IPS-11a (cell line): ENCODE data around the gene ZNF48.

Experiments used
- H3K4me3 ChIP-seq: one replicate; pipeline ENCODE4 v1.5.1; 2013; ENCODE audit warnings: low read depth, low read length, control low read depth

The ZNF48 gene

DNA sequence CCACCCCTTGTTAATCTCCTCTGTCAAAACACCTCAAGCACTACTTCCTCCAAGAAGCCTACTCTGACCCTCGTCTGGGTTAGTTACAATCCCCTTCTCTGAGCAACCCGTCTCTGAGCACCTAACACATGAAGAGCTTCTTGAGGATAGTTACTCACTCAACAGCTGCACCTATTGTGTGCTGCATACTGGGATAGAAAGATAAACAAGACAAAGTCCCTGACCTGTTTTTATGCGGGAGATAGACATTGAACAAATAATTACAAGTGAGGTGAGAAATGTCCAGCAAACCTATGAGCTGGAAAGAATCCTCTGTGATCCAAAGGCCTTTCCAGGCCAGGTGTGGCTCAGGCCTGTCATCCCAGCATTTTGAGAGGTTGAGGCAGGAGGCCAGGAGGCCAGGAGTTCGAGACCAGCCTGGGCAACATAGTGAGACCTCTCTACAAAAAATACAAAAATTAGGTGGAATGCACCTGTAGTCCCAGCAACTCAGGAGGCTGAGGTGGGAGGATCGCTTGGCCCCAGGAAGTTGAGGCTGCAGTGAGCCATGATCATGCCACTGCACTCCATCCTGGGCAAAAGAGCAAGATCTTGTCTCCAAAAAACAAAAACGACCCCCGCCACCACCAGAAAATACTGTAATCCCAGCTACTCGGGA is 6.7 kb downstream of the ZNF48 start:
- H3K4me3 ChIP-seq, result no peak overlapping the region

DNA sequence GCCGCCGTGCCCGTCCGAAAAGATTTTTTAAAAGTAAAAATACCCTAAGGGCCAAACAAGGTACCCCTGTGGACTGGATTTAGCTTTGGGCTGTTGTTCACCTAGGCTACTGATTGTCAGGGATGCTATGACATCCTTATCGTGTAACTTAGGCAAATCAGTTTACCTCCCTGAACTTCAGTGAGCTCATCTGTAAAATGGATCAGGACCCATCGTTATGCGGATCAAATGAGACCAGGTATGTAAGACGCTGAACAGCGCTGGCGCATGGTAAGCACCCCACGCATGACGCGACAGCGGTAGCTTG is 11.5 kb downstream of the ZNF48 start:
- peak overlapping the region; percentile 66 for H3K4me3 ChIP-seq

DNA sequence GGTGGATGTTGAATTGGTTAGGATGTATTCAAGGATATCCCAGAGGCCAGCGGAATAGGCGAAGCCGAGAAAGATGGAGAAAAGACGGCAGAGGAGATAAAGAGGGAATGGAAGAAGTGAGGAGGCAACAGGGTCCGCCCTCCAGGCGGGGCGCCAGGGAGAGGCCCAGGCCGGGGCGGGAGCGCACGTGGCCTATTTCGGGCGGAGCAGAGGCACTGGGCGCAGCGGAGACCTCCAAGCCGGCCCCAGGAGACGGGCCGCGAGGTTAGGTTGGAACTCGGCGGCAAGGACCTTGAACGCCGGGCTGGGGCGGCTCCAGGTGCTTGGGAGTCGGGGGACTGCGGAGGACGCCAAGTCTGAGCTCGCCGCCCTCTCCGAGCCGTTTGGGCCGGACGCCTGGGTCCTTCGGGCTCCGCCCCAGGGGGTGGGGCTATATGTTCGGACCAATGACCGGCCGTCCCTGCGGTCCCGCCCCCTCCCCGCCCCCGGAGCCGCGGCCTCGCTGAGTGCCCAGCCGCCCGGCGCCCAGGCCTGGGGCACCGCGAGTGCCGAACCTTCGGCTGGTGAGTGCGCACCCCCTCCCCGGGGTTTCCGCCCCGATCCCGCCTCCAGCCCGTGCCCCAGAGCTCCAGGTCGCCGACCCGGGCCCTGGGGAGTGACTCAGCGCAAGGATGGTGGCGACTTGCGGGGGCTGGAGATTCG is 12.0 kb downstream of the ZNF48 start, which contains the start of gene ZNF771:
Gene ZNF771 (plus strand): TSS at position 505 of the 702 bp plus-strand sequence. CDS start 448 bp downstream, outside the sequence.
- H3K4me3 ChIP-seq, result peak within 1 kb of the TSS; percentile 66

DNA sequence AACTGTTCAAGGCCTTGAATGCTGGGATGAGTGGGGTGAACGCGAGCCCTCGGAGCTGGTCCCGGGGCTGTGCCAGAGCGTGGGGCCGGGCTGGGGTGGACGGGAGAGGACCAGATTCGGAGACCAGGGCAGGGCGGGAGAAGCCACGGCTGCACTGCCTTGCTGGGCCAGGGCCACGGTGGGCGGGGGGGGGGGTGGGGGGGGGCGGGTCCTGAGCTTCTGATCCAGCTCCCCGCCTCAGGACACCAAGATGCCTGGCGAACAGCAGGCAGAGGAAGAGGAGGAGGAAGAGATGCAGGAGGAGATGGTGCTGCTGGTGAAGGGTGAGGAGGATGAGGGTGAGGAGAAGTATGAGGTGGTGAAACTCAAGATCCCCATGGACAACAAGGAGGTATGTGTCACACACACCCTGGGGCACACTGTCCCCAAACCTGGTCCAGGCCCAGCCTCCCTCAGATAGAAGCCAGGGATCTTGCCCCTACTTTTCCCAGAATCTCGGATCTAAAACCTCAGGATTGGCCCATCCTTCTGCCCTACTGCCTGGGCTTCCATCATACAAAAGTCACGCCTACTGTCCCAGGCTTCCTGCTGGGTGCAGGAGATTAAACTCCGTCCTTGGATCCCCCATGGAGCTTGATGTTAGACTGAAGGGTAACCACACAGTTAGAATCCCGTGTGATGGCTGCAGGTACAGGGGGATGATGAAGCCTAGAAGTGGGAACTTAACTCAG is 12.7 kb downstream of the ZNF48 start:
- H3K4me3 ChIP-seq, result peak overlapping the region; percentile 66

DNA sequence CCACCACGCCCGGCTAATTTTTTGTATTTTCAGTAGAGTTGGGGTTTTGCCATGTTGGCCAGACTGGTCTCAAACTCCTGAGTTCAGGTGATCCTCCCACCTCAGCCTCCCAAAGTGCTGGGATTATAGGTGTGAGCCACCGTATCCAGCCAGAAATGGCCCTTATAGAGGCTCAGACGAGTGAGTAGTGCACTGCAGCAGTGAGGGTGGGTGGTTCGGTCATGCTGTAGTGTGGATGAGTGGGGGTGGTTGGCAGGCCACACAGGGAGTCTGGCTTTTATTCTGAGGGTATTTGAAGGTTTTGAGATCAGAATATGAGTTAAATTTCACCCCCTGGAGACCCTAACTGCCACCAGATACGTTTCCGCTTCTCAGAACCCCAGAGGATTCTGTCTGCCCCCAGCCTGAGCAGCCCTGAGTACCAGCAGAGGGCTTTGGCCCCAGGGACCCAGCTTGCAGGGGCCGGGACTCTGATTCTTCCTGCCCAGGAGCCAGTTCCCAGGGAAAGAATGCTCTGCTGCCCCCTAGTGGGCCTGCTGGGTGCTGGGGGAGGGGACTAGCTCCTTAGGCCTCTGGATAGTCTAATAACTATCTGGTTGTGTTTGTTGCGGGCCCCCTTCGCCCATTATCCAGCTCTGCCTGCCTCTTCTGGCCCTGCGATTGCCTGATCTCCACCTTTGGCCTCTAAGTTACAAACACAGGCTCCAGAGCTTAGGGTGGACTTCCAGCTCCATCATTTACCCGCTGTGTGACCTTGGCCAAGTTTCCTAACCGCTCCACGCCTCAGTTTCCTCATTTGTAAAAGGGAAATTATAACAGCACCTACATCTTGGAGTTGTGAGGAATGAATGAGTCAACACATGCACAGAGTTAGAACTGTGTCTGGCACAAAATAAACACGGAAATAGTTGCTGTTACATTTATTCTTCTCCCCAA is 14.2 kb downstream of the ZNF48 start:
- no peak overlapping the region for H3K4me3 ChIP-seq

DNA sequence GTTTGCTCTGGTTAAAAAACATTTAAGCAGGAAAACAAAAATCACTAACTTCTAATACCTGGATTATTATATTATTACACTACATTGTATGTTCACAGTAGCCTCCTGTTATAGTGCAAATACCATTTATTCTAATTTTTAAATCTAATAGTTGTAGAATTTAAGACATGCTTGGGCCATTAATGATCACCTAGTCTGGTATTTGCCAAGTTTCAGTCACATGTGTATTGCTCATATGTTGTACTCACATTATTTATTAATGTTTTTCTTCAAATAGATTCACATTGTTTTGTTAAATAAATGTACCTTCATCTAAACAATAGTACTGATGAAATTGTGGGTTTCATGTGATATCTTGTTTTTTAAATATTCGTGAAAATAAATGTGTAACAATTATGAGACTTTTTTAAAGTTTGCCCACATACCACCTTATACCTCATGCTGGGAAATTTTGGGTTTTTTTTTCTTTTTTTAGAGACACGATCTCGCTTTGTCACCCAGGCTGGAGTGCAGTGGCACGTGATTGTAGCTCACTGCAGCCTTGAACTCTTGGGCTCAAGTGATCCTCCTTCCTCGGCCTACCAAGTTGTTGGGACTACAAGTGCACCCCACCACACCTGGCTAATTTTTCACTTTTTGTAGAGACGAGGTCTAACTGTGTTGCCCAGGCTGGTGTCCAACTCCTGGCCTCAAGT is 18.0 kb downstream of the ZNF48 start:
- H3K4me3 ChIP-seq, result no peak overlapping the region

DNA sequence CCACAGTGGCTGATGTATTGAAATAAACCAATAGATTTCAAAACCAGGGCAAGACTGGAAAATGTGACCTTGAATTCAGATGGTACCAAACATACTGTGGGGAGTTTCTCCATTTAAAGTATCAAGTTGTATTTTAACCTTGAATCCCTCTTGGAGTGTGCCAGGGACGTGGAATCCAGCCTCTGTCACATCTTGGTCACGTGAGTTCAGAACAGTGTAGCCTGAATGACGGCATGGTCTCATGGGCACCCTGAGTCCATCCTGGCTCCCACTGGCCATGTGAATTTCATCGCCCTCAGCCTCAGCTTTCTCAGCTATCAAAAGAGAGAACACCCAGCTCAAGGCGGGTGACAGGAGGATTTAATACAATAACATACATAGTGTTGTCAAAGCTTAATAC is 18.9 kb downstream of the ZNF48 start:
- H3K4me3 ChIP-seq, result no peak overlapping the region

DNA sequence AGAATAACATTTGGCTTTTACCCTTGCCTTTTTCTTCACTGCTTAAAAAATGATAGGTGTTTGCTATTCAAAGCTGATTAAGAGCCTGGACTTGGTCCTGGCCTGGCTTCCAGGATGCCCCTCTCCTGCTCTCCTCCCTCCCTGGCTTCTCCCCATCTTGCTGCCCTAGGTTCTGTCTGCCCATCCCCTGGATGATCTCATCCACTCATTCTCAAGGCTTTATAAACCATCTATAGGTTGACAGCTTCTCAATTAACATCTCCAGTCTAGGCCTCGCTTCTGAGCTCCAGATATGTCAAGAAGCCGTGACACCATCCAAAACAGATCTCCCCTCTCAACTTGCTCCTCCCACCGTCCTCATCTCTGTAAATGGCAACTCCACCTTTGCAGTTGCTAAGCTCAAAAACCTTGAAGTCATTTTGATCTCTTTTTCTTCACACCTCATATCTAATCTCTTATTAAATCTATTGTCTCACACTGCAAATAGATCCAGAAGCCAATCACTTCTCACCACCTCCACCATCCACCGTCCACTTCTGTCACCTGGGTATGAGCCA is 20.9 kb downstream of the ZNF48 start:
- H3K4me3 ChIP-seq, result no peak overlapping the region

DNA sequence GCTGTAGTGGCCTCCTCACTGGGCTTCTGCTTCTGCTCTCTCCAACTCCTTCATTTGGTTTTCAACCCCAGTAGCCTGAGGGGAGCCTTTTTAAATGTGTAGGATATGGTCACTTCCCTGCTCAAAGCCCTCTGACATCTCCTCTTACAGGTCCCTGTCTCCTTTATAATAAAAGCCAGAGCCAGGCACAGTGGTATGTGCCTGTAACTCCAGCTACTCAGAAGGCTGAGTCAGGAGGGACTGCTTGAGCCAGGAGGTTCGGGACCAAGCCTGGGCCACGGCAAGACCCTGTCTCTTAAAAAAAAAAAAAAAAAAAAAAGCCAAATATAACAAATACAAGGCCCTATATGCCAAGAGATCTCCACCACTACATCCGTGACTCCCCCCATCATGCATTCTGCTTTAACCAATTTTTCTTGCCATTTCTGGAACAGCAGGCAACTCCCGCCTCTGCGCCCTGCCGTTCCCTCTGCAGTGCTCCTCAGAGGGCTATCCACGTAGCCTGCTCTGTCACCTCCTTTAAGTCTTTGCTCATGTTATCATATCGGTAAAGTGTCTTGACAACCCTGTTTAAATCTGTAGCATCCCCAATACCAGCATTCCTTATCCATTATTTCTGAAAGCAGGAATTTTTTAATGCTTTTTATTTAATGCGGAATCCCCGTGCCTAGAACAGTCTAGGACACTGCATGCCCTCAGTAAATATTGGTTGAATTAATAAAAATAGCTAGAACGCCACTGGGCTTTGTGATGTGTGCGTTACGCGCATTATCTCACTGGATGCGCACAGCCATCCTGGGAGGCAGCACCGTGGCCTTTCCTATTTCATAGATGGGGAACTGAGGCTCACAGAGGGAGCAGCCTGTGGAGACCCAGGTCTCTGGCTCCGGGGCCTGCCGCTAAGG is 21.7 kb downstream of the ZNF48 start:
- H3K4me3 ChIP-seq, result peak overlapping the region; percentile 45

DNA sequence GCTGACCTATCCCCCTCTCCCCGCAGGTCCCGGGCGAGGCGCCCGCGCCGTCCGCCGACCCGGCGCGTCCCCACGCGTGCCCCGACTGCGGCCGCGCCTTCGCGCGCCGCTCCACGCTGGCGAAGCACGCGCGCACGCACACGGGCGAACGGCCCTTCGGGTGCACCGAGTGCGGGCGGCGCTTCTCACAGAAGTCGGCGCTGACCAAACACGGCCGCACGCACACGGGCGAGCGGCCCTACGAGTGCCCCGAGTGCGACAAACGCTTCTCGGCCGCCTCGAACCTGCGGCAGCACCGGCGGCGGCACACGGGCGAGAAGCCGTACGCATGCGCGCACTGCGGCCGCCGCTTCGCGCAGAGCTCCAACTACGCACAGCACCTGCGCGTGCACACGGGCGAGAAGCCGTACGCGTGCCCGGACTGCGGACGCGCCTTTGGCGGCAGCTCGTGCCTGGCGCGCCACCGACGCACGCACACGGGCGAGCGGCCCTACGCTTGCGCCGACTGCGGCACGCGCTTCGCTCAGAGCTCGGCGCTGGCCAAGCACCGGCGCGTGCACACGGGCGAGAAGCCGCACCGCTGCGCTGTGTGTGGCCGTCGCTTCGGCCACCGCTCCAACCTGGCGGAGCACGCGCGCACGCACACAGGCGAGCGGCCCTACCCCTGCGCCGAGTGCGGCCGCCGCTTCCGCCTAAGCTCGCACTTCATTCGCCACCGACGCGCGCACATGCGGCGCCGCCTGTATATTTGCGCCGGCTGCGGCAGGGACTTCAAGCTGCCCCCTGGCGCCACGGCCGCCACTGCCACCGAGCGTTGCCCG is 22.5 kb downstream of the ZNF48 start:
- peak overlapping the region; percentile 45 for H3K4me3 ChIP-seq

DNA sequence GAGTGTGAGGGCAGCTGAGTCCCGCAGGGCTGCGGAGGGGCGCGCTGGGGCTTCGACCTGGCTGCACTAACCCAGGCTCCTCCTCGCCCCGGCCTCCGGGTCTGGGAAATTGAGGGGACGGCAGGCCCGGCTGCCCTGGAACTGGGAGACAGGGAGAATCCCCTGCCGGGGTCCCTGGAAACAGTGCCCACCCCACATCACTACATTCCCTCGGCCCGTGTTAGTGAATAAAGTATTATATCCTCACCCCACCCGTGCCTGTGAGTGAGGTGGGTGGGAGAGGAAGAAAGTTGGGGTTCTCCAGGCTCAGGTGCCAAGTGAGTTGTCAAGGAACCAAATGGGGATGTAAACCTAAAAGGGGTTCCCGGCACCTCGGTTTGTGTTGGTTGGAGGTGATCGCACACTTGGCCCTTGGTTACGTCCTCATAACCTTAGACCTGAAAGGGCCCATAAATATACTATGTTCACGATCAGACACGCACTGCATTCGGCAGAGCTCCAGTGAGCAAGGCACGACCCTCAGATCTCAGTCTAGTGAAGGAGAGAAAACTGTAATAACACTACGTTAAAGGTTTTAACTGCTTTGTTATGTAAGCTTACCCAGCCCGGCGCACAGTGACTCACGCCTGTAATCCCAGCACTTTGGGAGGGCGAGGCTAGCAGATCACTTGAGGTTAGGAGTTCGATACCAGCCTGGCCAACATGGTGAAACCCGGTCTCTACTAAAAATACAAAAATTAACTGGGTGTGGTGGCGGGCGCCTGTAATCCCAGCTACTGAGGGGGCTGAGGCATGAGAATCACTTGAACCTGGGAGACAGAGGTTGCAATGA is 23.3 kb downstream of the ZNF48 start:
- peak overlapping the region; percentile 24 for H3K4me3 ChIP-seq

DNA sequence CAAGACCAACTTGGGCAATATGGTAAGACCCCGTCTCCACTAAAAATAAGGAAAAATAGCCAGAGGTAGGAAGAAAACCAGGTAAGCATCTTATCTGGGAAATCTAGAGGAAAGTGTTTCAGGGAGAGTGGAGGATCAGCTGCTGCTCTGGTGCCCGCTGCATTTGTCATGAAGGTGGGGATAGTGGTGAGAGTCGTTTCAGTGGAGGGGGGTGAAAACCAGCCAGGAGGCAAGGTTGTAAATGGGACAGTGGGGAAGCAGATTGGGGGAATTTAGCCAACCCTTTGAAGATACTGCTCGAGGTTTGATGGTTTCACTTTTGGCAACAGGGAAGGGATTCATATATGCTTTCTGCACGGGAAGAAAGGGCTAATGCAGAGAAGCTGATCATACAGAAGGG is 25.8 kb downstream of the ZNF48 start:
- H3K4me3 ChIP-seq, result no peak overlapping the region

DNA sequence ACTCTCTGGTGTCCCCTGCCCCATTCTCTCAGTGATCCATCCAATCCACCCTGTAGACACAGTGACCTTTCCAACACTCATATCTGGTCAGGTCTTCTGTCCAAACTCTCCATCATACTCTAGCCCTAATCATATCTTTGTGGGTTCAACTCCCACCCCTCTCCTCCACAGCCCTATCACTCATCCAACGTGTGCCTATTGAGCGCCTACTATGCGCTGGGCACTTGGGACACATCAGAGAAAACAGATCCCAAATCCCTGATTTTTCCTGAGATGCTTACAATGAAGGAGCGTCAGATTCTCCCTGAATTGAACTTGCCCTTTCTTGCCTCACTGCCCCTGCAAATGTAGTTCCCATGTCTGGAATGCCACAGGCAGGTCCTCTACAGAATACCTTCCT is 32.8 kb downstream of the ZNF48 start:
- no peak overlapping the region for H3K4me3 ChIP-seq

DNA sequence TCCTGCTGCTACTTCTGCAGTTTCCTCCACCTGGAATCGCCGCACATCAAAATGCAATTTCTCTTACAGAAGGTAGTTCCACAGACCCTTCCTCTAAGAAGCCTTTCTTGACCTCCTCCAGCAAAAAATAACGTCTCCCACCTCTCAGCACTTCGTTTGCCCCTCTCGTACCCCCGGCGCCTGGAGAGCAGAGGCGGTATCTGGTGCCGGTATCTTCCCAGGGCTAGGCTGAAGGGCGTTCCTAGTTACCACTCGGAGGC is 34.1 kb downstream of the ZNF48 start:
- H3K4me3 ChIP-seq, result peak overlapping the region; percentile 69

DNA sequence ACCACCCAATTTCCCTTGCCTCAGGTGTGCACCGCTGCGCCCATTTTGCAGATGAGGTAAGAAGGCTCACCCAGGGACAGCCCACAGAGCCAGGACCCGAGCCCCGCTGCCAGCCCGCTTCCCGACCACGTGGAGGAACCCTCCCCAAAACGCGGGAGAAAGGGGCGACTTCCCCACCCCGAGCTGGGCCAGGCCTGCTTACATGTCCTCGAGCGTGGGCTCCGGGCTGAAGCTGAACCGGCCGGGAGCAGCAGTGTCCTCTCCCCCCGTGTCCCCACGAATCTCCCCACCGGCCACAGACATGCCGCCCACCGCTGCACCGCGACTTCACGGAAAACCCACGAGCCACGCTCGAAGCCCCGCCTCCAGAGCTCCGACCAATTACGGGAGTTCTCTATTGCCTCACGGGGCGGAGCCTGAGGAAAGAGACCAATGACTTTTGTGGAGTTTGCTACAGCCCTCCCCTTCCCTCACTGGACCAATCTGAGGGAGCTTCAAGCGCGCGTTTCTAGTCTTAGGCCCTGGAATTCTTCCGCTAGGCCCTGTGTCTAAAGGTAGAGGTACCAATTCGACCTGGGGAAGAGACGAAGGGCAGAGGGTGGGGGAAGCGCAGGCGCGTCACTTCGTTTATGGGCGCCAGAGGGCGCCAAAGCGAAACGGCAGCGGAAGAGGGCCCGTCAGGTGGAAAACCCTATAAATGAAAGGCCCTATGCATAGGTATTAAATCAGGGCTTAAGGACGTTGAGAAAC is 34.6 kb downstream of the ZNF48 start, which contains the start of gene DCTPP1:
Gene DCTPP1 (minus strand): TSS at position 353 of the 750 bp plus-strand sequence. CDS start 50 bp downstream, at position 303.
- H3K4me3 ChIP-seq, result peak within 1 kb of the TSS; percentile 69

DNA sequence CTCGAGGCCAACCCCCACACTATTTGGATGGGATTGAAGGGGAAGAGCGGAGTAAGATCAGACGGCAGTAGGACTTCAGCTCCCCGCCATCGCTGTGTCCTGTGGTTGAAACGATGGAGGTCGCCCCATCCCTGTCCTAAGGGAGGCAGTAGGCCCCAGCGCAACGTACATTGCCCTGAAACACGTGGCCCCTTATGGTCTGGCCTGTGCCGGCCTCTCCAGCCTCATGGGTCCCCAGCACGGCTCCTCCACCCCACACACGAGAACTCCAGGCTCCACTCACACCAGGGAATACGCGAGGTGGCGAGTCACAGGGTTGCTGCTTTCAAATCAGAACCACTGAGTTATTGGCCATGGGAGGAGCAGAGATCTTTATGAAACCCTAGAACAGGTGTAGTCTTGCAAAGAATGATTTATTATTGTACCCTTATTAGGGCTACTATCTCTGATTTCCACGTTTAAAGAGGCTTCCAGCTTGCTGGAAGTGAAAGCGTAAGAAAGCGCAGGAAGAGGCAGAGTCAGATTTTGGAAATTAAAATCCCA is 35.3 kb downstream of the ZNF48 start:
- H3K4me3 ChIP-seq, result no peak overlapping the region
